GM19099 (cell line): ENCODE results near the gene CNNM2.

Source experiments
- POLR2A ChIP-seq: IDR thresholded peaks from 3 replicates; pipeline ENCODE4 v1.6.1; 2011; ENCODE audit warnings: low read depth; ENCODE audit not compliant: insufficient read length; ENCODE audit errors: extremely low read depth

Gene CNNM2

GRCh38 chr10:103123282-103124024 lies 205.4 kb downstream of the CNNM2 start:
- no peak for TF ChIP-seq POLR2A

GRCh38 chr10:103124420-103125096 lies 206.5 kb downstream of the CNNM2 start:
- no peak for TF ChIP-seq POLR2A

- no peak for TF ChIP-seq POLR2A
Measured at GRCh38 chr10:103125323-103126267, 207.5 kb downstream of the CNNM2 start.

GRCh38 chr10:103127241-103127640 lies 209.1 kb downstream of the CNNM2 start:
- TF ChIP-seq POLR2A, result no peak

GRCh38 chr10:103130910-103131309 lies 212.8 kb downstream of the CNNM2 start:
- TF ChIP-seq POLR2A, result no peak

GRCh38 chr10:103139803-103140202 lies 221.7 kb downstream of the CNNM2 start:
- TF ChIP-seq POLR2A, result no peak
